Aorta (tissue), 5 donors: ENCODE results near the gene TMCC3. TPM values are rescaled to one million over a fixed set of nuclear protein-coding genes. Genes with fewer than 3 reads are reported as not detected.
"Not testable (repeated sequence)": the region's sequence is repeated elsewhere in the genome, so short reads cannot be mapped to it uniquely, and the experiment has no call there.

Source experiments
- ATAC-seq: fragments of 200-7000 bp; cut with Tn5 transposase; one replicate; pipeline ENCODE4 v1.9.1; 2022; ENCODE audit warnings: moderate library complexity; ENCODE audit not compliant: low FRiP score
- DNase-seq, 2 donors: peaks; one replicate each; pipeline ENCODE4 v3.0.0-alpha.2; 2020
- H3K27ac ChIP-seq, 2 donors: one replicate each; pipeline ENCODE4 v1.5.1; 2013; ENCODE audit warnings: low read length in 2 of 2, mild to moderate bottlenecking in 2 of 2, moderate library complexity in 2 of 2, control low read depth in 1 of 2, inconsistent platforms in 1 of 2, low read depth in 1 of 2
- H3K27me3 ChIP-seq, 2 donors: one replicate each; pipeline ENCODE4 v1.6.1; 2013; ENCODE audit warnings: control low read depth in 1 of 2, low read length in 1 of 2, mild to moderate bottlenecking in 1 of 2, moderate library complexity in 1 of 2; ENCODE audit not compliant: insufficient read depth in 2 of 2, control insufficient read depth in 1 of 2
- H3K36me3 ChIP-seq, 2 donors: one replicate each; pipeline ENCODE4 v1.6.1; 2013; ENCODE audit warnings: control low read depth in 1 of 2, low read length in 1 of 2, mild to moderate bottlenecking in 1 of 2; ENCODE audit not compliant: insufficient read depth in 2 of 2, control insufficient read depth in 1 of 2
- H3K4me1 ChIP-seq, 2 donors: one replicate each; pipeline ENCODE4 v1.6.1; 2013; ENCODE audit warnings: low read length in 2 of 2, control low read depth in 1 of 2, mild to moderate bottlenecking in 1 of 2, moderate library complexity in 1 of 2; ENCODE audit not compliant: insufficient read depth in 2 of 2, control insufficient read depth in 1 of 2
- H3K4me3 ChIP-seq, 2 donors: one replicate each; pipeline ENCODE4 v1.5.1; 2013; ENCODE audit warnings: low read length in 2 of 2, control low read depth in 1 of 2, mild to moderate bottlenecking in 1 of 2
- H3K9me3 ChIP-seq: one replicate; pipeline ENCODE4 v1.6.1; 2013; ENCODE audit warnings: mild to moderate bottlenecking, low read length; ENCODE audit not compliant: control insufficient read depth
- WGBS, 2 donors: extraction: QIAGEN DNeasy Blood & Tissue Kit; methylation state at CpG; one replicate each; pipeline ENCODE4 v1.1.7; 2013; 5-methylcytosine and 5-hydroxymethylcytosine counted together
- intact Hi-C, 2 donors: fragments of 100-400 bp; cut with DNase I; formaldehyde crosslinking; loops; one replicate each; pipeline versions ENCODE4 v1.14.2 to v1.15.0; 2022
- polyA plus RNA-seq, 2 donors: library from polyadenylated mRNA; stranded (reverse); fragments of 200-250 nt; gene quantifications; one replicate each; pipeline ENCODE4 v1.2.3, GENCODE V29; 2013
- total RNA-seq, 2 donors: library from RNA; stranded (reverse); fragmentation: NEBNext Ultra II Directional; extraction: Animal tissue kit (Norgen Biotek cat#: 25700); gene quantifications; one replicate each; pipeline ENCODE4 v1.2.1, GENCODE V29; 2021
- donor health status: healthy with polysubstance abuse.
- donor health status: Bipolar disorder and iron deficiency.
- donor health status: DM: no; HTN: no; CAD: no.
- donor health status: DM: no; HTN: no; CAD: no.
- donor health status: DM: yes; HTN: yes; CAD: no.

The TMCC3 gene
- total and polyA plus RNA-seq, 4 donors: 0.74 to 16.8 (median 12.5) TPM

- ATAC-seq (no peak), DNase-seq (no peak)
- no peak overlapping the region for H3K27ac ChIP-seq
- H3K27me3 ChIP-seq: no peaks in the 10 kb centered on the region
- no peaks in the 10 kb centered on the region for H3K9me3 ChIP-seq
- H3K36me3 ChIP-seq: no peaks in the 10 kb centered on the region
- H3K4me3 ChIP-seq: no peak overlapping the region
- intact Hi-C loops: no loop called here
- WGBS, 2 donors: 63 to 74% methylated on average over 3 of the region's 3 CpGs
- H3K4me1 ChIP-seq: no peaks in the 10 kb centered on the region
These were observed 46.0 kb downstream of the TMCC3 start for GRCh38 chr12:94604366-94604698.

GRCh38 chr12:94603434-94604365 is 46.7 kb downstream of the TMCC3 start:
- 72 to 76% methylated on average over 7 of the region's 7 CpGs for WGBS, 2 donors
- intact Hi-C loops: no loop called here
- Histone ChIP-seq H3K27ac (no peak overlapping the region), H3K27me3 (no peaks in the 10 kb centered on the region), H3K4me3 (no peak overlapping the region), H3K4me1 (no peaks in the 10 kb centered on the region), H3K36me3 (no peaks in the 10 kb centered on the region), H3K9me3 (no peaks in the 10 kb centered on the region)
- DNase-seq: no peak
- no peak for ATAC-seq

- H3K9me3 ChIP-seq: no peaks in the 10 kb centered on the region
- no peak for DNase-seq
- no peaks in the 10 kb centered on the region for H3K27me3 ChIP-seq
- no peak overlapping the region for H3K27ac ChIP-seq
- H3K4me1 ChIP-seq: no peaks in the 10 kb centered on the region
- no peaks in the 10 kb centered on the region for H3K36me3 ChIP-seq
- 88 to 90% methylated on average over 4 of the region's 4 CpGs for WGBS, 2 donors
- intact Hi-C loops: no loop called here
- H3K4me3 ChIP-seq: no peak overlapping the region
- no peak for ATAC-seq
These were observed 48.3 kb downstream of the TMCC3 start for GRCh38 chr12:94602024-94602423.

- H3K36me3 ChIP-seq, H3K4me1 ChIP-seq, H3K9me3 ChIP-seq, H3K27ac ChIP-seq, DNase-seq, H3K4me3 ChIP-seq, intact Hi-C loops, H3K27me3 ChIP-seq, ATAC-seq: not testable (repeated sequence)
- 87 to 94% methylated on average over 5 of the region's 5 CpGs for WGBS, 2 donors
These were observed 49.0 kb downstream of the TMCC3 start for GRCh38 chr12:94601307-94601706.

GRCh38 chr12:94599189-94599588 is 51.2 kb downstream of the TMCC3 start:
- no peaks in the 10 kb centered on the region for H3K9me3 ChIP-seq
- intact Hi-C loops: no loop called here
- ATAC-seq (no peak), DNase-seq (no peak)
- H3K4me3 ChIP-seq: no peak overlapping the region
- no peaks in the 10 kb centered on the region for H3K27me3 ChIP-seq
- H3K27ac ChIP-seq: no peak overlapping the region
- no peaks in the 10 kb centered on the region for H3K36me3 ChIP-seq
- WGBS, 2 donors: 87 to 96% methylated on average over 4 of the region's 4 CpGs
- no peaks in the 10 kb centered on the region for H3K4me1 ChIP-seq

- Histone ChIP-seq H3K4me1 (no peaks in the 10 kb centered on the region), H3K9me3 (no peaks in the 10 kb centered on the region), H3K4me3 (no peak overlapping the region), H3K27me3 (no peaks in the 10 kb centered on the region), H3K36me3 (no peaks in the 10 kb centered on the region), H3K27ac (no peak overlapping the region)
- no peak for ATAC-seq
- intact Hi-C loops: no loop called here
- DNase-seq: no peak
- 88 to 96% methylated on average over 5 of the region's 5 CpGs for WGBS, 2 donors
These were observed 53.1 kb downstream of the TMCC3 start for GRCh38 chr12:94597268-94597667.

- Histone ChIP-seq H3K36me3 (no peaks in the 10 kb centered on the region), H3K27me3 (no peaks in the 10 kb centered on the region), H3K27ac (no peak overlapping the region), H3K9me3 (no peaks in the 10 kb centered on the region), H3K4me3 (no peak overlapping the region), H3K4me1 (no peaks in the 10 kb centered on the region)
- ATAC-seq (no peak), DNase-seq (no peak)
- WGBS, 2 donors: 88 to 93% methylated on average over 2 of the region's 2 CpGs
- intact Hi-C loops: no loop called here
These were observed 53.8 kb downstream of the TMCC3 start for GRCh38 chr12:94596596-94596995.

- H3K4me1 ChIP-seq: no peaks in the 10 kb centered on the region
These were observed 55.2 kb downstream of the TMCC3 start for GRCh38 chr12:94595152-94595551.

GRCh38 chr12:94594443-94594825 is 55.9 kb downstream of the TMCC3 start:
- intact Hi-C loops: no loop called here
- WGBS, 2 donors: 64 to 70% methylated on average over 3 of the region's 3 CpGs
- Histone ChIP-seq H3K36me3 (no peaks in the 10 kb centered on the region), H3K9me3 (no peaks in the 10 kb centered on the region), H3K4me3 (no peak overlapping the region), H3K27ac (no peak overlapping the region), H3K4me1 (no peaks in the 10 kb centered on the region), H3K27me3 (no peaks in the 10 kb centered on the region)
- DNase-seq (no peak), ATAC-seq (no peak)

More at GRCh38 chr12:94595152-94595551, 55.2 kb downstream of the TMCC3 start:
- no peaks in the 10 kb centered on the region for H3K36me3 ChIP-seq
- ATAC-seq (no peak), DNase-seq (no peak)
- no peaks in the 10 kb centered on the region for H3K9me3 ChIP-seq
- H3K4me3 ChIP-seq: no peak overlapping the region
- WGBS, 2 donors: 80 to 84% methylated on average over 3 of the region's 3 CpGs
- H3K27me3 ChIP-seq: no peaks in the 10 kb centered on the region
- no peak overlapping the region for H3K27ac ChIP-seq
- intact Hi-C loops: no loop called here
